NT2/D1 (cell line): ENCODE results near the gene PPP1R13L.

ENCODE experiments used
- DNase-seq: peaks from one replicate; pipeline ENCODE4 v3.0.0-alpha.2; 2011; ENCODE audit warnings: low read depth, low spot score
- H3K27me3 ChIP-seq: 2 replicates; pipeline ENCODE4 v1.6.0; 2011; ENCODE audit warnings: mild to moderate bottlenecking; ENCODE audit not compliant: insufficient read length, insufficient read depth
- H3K36me3 ChIP-seq: 2 replicates; pipeline ENCODE4 v1.6.1; 2011; ENCODE audit warnings: mild to moderate bottlenecking, low read length, mixed read lengths; ENCODE audit not compliant: insufficient read depth, insufficient read length
- H3K4me1 ChIP-seq: 2 replicates; pipeline ENCODE4 v1.5.1; 2011; ENCODE audit not compliant: insufficient read depth, insufficient read length
- H3K4me3 ChIP-seq: 2 replicates; pipeline ENCODE4 v1.5.1; 2011; ENCODE audit warnings: low read depth; ENCODE audit not compliant: insufficient read length
- H3K9ac ChIP-seq: 2 replicates; pipeline ENCODE4 v1.6.0; 2011; ENCODE audit warnings: low read depth; ENCODE audit not compliant: insufficient read length
- H3K9me3 ChIP-seq: 2 replicates; pipeline ENCODE4 v1.5.1; 2011; ENCODE audit warnings: mild to moderate bottlenecking, low read length; ENCODE audit not compliant: insufficient read depth
- SUZ12 ChIP-seq: IDR thresholded peaks from 2 replicates; pipeline ENCODE4 v1.6.1; 2011; ENCODE audit not compliant: insufficient read length, insufficient read depth; ENCODE audit errors: extremely low read depth
- YY1 ChIP-seq: IDR thresholded peaks from 2 replicates; pipeline ENCODE4 v1.6.1; 2011; ENCODE audit not compliant: insufficient read length, insufficient read depth
- ZNF274 ChIP-seq: IDR thresholded peaks from 2 replicates; pipeline ENCODE4 v1.6.1; 2011; ENCODE audit warnings: mild to moderate bottlenecking, low read depth, low read length

Gene PPP1R13L

DNA sequence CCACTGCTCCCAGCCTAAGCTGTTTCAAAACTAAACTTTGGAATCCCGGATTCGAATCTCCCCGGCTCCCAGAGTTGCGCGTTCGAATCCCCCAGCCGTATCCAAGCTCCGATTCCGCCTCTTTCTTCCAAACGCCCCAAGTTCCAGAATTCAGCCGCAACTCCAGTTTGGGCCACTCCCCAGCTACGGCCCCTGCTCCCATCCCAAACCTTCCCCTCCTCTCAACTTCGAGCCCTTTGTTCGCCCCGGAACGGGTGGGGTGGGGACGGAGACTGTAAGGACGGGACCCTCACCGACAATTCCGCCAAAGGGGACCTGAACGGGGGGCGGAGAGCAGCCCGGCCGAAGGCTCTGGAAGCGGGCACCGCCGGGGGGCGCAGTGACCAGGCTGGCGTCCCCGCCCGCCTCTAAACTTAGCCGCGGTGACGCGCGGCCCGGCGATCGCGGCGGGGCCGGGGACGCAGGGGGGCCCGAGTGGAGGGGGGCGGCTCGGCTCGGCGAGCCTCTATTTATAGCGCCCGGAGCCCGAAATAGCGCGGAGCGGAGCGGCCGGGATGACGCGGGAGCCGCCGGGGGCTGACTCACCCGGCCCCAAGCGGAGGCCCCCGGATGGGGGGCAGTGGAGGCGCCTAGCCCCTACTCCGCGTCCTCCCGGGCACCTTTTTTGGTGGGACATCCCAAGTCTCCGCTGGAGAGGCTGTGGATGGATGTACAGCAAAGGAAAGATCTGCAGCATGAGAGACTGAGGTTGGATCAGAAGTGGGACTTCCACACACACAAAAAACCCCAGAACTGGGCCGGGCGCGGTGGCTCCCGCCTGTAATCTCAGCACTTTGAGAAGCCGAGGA, 23.7 kb upstream of the PPP1R13L start:
- H3K9me3 ChIP-seq, result no peaks in the 10 kb centered on the region
- H3K4me3 ChIP-seq, result peak overlapping the region; percentile 51
- H3K4me1 ChIP-seq, result peaks cover 2% of the 10 kb centered on the region
- H3K27me3 ChIP-seq, result no peaks in the 10 kb centered on the region
- H3K36me3 ChIP-seq, result no peaks in the 10 kb centered on the region
- peak overlapping the region; percentile 79 for H3K9ac ChIP-seq
- TF ChIP-seq ZNF274 (no peak), YY1 (no peak), SUZ12 (no peak)
- DNase-seq, result no peak

DNA sequence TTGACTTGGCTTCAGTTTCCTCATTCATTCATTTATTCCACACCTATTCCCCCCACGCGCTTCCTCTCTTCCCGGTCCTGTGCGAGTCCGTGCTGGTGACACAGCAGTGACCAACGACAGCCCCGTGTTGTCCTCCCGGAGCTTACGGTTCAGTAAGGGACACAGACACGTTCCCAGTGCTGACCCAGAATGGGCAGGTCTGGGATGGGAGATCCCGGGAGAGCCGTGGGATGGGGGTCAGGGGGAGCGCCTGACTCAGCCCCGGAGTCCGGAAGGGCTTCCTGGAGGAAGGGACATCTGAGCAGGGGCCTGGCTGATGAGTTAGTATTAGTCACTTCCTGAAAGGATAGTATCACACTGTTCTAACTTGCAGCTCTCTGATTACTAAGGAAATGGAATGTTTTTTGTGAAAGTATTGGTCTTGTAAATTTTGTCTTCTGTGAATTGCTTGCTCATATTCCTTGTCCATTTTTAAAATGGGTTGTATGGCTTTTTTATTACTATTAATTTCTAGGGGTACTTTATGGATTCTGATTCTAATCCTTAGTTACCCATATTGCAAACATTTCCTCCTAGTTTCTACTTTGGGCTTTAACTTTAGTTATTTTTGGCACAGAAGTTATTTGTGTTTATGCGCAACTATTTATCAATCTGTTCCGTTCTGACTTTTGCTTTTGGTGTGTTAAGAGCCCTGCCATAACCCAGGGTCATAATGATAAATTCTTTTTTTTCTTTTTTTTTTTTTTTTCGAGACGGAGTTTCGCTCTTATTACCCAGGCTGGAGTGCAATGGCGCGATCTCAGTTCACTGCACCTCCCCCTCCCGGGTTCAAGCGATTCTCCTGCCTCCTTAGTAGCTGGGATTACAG, 19.6 kb upstream of the PPP1R13L start:
- no peak for TF ChIP-seq ZNF274
- no peak for DNase-seq
- no peaks in the 10 kb centered on the region for H3K9me3 ChIP-seq
- H3K36me3 ChIP-seq, result peaks cover 21% of the 10 kb centered on the region
- H3K9ac ChIP-seq, result peak overlapping the region; percentile 76
- H3K27me3 ChIP-seq, result no peaks in the 10 kb centered on the region
- H3K4me3 ChIP-seq, result peak overlapping the region; percentile 48
- peaks cover 2% of the 10 kb centered on the region for H3K4me1 ChIP-seq

DNA sequence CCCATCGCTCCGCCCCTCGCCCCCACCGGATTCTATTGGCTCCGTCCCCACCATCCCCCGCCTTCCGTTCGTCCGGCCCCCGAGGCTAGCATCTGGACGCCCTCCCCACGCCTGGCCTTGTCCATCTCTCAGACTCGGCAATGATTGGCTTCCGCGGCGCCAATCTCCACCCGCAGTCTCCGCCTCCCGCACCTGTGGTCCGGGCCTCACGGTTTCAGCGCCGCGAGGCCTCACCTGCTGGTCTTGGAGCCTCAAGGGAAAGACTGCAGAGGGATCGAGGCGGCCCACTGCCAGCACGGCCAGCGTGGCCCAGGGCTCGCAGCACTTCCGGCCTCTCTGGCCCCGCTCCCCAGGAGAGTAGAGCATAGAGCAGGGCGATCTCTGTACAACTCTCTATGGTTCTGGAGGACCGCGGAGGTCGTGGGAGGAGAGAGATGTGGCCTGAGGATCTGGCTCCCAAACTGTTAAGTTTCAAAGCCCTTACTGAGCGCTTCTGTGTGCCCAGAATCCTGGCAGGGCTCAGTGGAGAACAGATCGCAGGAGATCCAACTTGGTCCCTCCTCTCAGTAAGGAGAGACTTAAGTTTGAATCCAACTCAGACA, 18.8 kb upstream of the PPP1R13L start, which contains the start of gene ERCC1:
Gene ERCC1 (minus strand): TSS at position 329 of the 602 bp plus-strand sequence. CDS start 543 bp downstream, outside the sequence.
- peak; percentile 93 for DNase-seq
- H3K9ac ChIP-seq, result peak within 1 kb of the TSS; percentile 79
- peaks cover 2% of the 10 kb centered on the region for H3K4me1 ChIP-seq
- H3K4me3 ChIP-seq, result peak within 1 kb of the TSS; percentile 75
- peaks cover 29% of the 10 kb centered on the region for H3K36me3 ChIP-seq
- no peaks in the 10 kb centered on the region for H3K9me3 ChIP-seq
- no peaks in the 10 kb centered on the region for H3K27me3 ChIP-seq
- TF ChIP-seq SUZ12, result no peak
- TF ChIP-seq ZNF274, result no peak
- TF ChIP-seq YY1, result no peak

DNA sequence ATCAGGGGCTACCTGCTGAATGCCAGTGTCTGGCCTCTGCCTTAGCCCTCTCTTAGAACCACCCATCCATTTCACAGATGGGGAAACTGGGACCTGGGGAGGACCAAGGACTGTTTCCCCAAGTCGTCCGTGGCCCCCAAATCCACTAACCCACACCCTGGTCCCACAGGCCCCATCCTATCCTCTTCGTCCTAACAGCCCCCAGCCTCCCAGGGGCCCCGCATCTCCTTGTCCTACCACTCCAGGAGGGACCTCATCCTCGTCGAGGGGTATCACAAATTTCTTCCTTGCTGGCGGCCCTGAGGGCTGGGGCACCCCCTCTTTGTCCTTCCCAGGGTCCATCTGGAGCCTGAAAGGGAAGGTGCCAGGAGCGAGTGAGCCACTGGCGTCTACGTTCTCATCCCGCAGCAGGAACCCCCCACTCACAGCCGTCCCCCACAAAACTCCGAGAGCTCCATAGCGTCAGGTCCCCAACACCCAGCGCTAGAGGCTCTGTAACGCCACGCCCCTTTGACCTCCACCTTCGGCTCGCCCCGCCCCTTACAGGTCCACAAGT, 18.2 kb upstream of the PPP1R13L start:
- no peaks in the 10 kb centered on the region for H3K9me3 ChIP-seq
- H3K36me3 ChIP-seq, result peaks cover 31% of the 10 kb centered on the region
- no peaks in the 10 kb centered on the region for H3K27me3 ChIP-seq
- H3K4me3 ChIP-seq, result peak overlapping the region; percentile 75
- peak overlapping the region; percentile 79 for H3K9ac ChIP-seq
- TF ChIP-seq SUZ12 (no peak), ZNF274 (no peak), YY1 (no peak)
- DNase-seq, result no peak
- peaks cover 2% of the 10 kb centered on the region for H3K4me1 ChIP-seq

DNA sequence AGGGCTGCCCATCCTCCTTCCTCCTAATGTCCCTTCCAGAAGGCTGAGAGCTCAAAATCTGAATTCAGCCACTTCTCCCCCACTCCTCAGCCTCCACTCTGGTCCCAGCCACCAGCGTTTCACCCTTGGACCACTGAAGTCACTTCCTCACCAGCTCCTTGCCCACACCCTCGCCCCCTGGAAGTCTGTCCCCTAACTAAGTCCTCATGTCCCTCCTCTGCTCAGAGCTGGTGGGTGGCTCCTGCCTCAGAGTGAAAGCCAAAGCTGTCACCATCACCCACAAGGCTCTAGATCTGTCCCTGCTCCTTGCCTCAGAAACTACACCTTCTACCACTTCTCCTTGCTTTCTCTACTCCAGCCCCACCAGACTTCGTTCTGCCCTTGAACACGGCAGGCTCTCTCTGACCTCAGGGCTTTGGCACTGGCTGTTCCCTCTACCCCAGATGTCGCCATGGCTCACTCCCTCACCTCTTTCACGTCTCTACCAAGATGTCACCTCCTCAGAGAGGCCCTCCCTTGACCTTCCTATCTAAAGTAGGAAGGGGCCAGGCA, 17.2 kb upstream of the PPP1R13L start:
- peaks cover 1% of the 10 kb centered on the region for H3K4me1 ChIP-seq
- no peak for DNase-seq
- no peaks in the 10 kb centered on the region for H3K9me3 ChIP-seq
- TF ChIP-seq YY1 (no peak), ZNF274 (no peak), SUZ12 (no peak)
- no peak overlapping the region for H3K4me3 ChIP-seq
- no peak overlapping the region for H3K9ac ChIP-seq
- no peaks in the 10 kb centered on the region for H3K27me3 ChIP-seq
- peaks cover 37% of the 10 kb centered on the region for H3K36me3 ChIP-seq

DNA sequence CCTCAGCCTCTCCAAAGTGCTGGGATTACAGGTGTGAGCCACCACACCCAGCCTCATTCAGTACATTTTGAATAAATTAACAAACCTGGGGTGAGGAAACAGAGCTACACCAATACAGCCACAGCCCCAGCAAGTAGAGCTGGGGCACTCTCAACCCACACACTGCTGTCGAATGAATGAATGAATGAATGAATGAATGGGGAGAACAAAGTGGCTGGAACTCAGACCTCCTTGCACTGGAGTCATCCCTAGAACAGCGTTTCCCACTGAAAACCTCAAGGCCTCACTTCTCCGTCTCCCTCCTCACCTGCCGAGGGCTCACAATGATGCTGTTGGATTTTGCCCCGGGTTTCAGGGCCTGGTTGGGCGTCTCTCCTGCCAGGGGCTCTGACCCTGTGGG, 16.0 kb upstream of the PPP1R13L start:
- H3K36me3 ChIP-seq, result peaks cover 41% of the 10 kb centered on the region
- H3K27me3 ChIP-seq, result no peaks in the 10 kb centered on the region
- H3K4me3 ChIP-seq, result no peak overlapping the region
- H3K9me3 ChIP-seq, result no peaks in the 10 kb centered on the region
- no peaks in the 10 kb centered on the region for H3K4me1 ChIP-seq
- H3K9ac ChIP-seq, result no peak overlapping the region
- no peak for DNase-seq
- TF ChIP-seq YY1, result no peak

DNA sequence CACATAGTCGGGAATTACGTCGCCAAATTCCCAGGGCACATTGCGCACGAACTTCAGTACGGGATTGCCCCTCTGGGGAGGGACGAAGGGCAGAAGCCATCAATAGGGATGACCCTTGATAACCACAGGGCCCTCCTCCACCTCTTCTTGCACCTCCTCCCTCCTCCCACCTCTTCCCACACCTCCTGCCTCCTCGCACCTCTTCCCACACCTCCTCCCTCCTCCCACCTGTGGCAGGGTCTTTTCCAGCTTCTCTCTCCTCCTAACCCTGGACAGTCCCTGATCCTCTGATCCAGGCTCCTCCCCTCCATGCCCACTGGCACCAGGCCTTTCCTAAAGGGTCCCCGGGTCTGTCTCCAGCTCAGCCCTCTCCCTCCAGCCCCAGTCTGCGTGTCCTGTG, 15.5 kb upstream of the PPP1R13L start:
- H3K4me1 ChIP-seq, result no peaks in the 10 kb centered on the region

More for the DNA sequence above, 15.5 kb upstream of the PPP1R13L start:
- no peaks in the 10 kb centered on the region for H3K9me3 ChIP-seq
- no peak for DNase-seq
- H3K9ac ChIP-seq, result no peak overlapping the region
- H3K27me3 ChIP-seq, result no peaks in the 10 kb centered on the region
- H3K36me3 ChIP-seq, result peaks cover 45% of the 10 kb centered on the region
- no peak overlapping the region for H3K4me3 ChIP-seq
- TF ChIP-seq YY1, result no peak
- no peak for TF ChIP-seq SUZ12
- no peak for TF ChIP-seq ZNF274
